Common myeloid progenitor, CD34-positive (primary cell): ENCODE results near the gene ROBO1.

Experiments
- CTCF ChIA-PET: fragments of 350-600 bp; sonication (Branson Sonifier 250); formaldehyde crosslinking; loops from one replicate; lab custom pipeline; 2021; ENCODE audit warnings: antibody characterized with exemption; lab: Charles Lee
- POLR2A ChIA-PET: fragments of 350-600 bp; sonication (Branson Sonifier 250); formaldehyde crosslinking; loops from one replicate; lab custom pipeline; 2021; ENCODE audit warnings: antibody characterized with exemption; lab: Charles Lee
- DNase-seq, 3 donors: peaks; one replicate each; pipeline versions ENCODE4 v3.0.0 to v3.0.0-alpha.2; 2013
- H3K27ac ChIP-seq, 2 experiments: 1 replicate in 1 of 2; 2 replicates in 1 of 2; pipeline ENCODE4 v1.7.0; 2013; ENCODE audit warnings: inconsistent platforms in 2 of 2, low read length in 2 of 2, mild to moderate bottlenecking in 2 of 2, low read depth in 1 of 2, moderate library complexity in 1 of 2; ENCODE audit not compliant: severe bottlenecking in 2 of 2, insufficient read depth in 1 of 2, poor library complexity in 1 of 2
- H3K27me3 ChIP-seq, 5 experiments: replicated peaks in 2 of 5; 1 replicate in 3 of 5; 2 replicates in 2 of 5; pipeline versions ENCODE4 v1.6.1 to v1.7.0; 2013; ENCODE audit warnings: low read length in 4 of 5, mild to moderate bottlenecking in 2 of 5, moderate library complexity in 2 of 5, inconsistent platforms in 1 of 5; ENCODE audit not compliant: insufficient read depth in 5 of 5, control insufficient read depth in 4 of 5
- H3K36me3 ChIP-seq, 4 experiments: 1 replicate in 2 of 4; 2 replicates in 2 of 4; pipeline versions ENCODE4 v1.6.1 to v1.7.0; 2013; ENCODE audit warnings: low read length in 3 of 4, control low read depth in 1 of 4, mild to moderate bottlenecking in 1 of 4; ENCODE audit not compliant: control insufficient read depth in 4 of 4, insufficient read depth in 4 of 4
- H3K4me1 ChIP-seq, 4 experiments: 1 replicate in 3 of 4; 2 replicates in 1 of 4; pipeline versions ENCODE4 v1.6.1 to v1.7.1; 2013; ENCODE audit warnings: low read length in 3 of 4, mild to moderate bottlenecking in 3 of 4, control low read depth in 1 of 4, inconsistent platforms in 1 of 4, moderate library complexity in 1 of 4; ENCODE audit not compliant: control insufficient read depth in 4 of 4, insufficient read depth in 4 of 4; ENCODE audit errors: control extremely low read depth in 1 of 4
- H3K4me3 ChIP-seq, 7 experiments: 1 replicate in 4 of 7; 2 replicates in 3 of 7; pipeline versions ENCODE4 v1.5.1 to v1.7.0; 2013; ENCODE audit warnings: mild to moderate bottlenecking in 7 of 7, low read length in 6 of 7, moderate library complexity in 6 of 7, inconsistent platforms in 2 of 7, low read depth in 2 of 7, control low read depth in 1 of 7; ENCODE audit not compliant: insufficient read depth in 4 of 7, control insufficient read depth in 1 of 7; ENCODE audit errors: extremely low read depth in 1 of 7
- H3K9me3 ChIP-seq, 5 experiments: 1 replicate in 4 of 5; 2 replicates in 1 of 5; pipeline versions ENCODE4 v1.6.1 to v1.7.1; 2013; ENCODE audit warnings: low read length in 4 of 5, mild to moderate bottlenecking in 2 of 5, inconsistent platforms in 1 of 5, low read depth in 1 of 5, moderate library complexity in 1 of 5; ENCODE audit not compliant: control insufficient read depth in 4 of 5, insufficient read depth in 2 of 5; ENCODE audit errors: control extremely low read depth in 1 of 5
- WGBS: methylation state at CpG from one replicate; pipeline ENCODE4 v1.1.5; 2013; ENCODE audit not compliant: insufficient coverage; 5-methylcytosine and 5-hydroxymethylcytosine counted together

The ROBO1 gene

DNA sequence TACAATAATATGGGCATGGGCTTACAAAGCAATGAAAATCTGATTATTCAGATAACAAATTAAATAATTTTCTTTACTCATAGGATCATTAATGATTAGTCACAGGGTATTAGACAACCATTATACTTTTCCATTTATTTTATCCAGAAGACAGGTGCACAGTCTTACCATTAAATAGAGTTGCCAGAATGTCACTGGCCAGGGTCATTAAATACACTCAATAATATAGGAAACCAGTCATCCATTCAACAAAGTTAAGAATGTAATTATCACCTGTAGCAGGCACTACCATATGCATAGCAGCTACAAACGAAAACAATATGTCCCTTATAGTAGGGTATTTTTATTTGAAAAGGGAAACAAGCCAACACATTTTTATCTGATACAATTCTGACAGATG, 16.1 kb downstream of the ROBO1 start:
- Histone ChIP-seq H3K9me3 (no peaks in the 10 kb centered on the region), H3K36me3 (no peaks in the 10 kb centered on the region), H3K4me3 (no peak overlapping the region), H3K4me1 (no peaks in the 10 kb centered on the region), H3K27me3 (no peaks in the 10 kb centered on the region), H3K27ac (no peak overlapping the region)
- CTCF ChIA-PET = no interaction called here
- POLR2A ChIA-PET = no interaction called here
- WGBS = no CpG with 5 or more reads among the region's 1 CpG
- no peak for DNase-seq

DNA sequence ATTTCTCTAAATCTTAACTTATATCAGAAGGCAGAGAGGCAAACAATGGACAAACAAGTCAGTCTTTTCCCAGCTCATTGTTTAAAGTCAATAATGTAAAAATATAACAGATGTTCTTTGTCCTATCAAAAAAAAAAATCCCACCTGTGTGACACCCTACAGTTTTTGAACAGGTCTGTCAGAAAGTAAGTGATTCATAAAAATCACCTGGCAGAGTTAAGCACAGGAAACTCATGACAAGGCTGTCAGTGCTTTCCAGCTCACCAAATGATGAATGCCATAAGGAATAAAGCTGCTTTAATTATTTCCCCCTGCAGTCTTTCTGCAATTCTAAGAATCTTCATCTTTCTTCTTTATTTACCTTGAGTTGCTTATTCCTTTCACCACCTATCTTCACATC, 30.3 kb downstream of the ROBO1 start:
- H3K9me3 ChIP-seq = peaks cover 0 to 2% (median 0%) of the 10 kb centered on the region in 5 experiments
- no peak for DNase-seq
- H3K27me3 ChIP-seq = no peaks in the 10 kb centered on the region
- H3K36me3 ChIP-seq = no peaks in the 10 kb centered on the region
- H3K4me1 ChIP-seq = no peaks in the 10 kb centered on the region
- ChIA-PET POLR2A (no interaction called here), CTCF (no interaction called here)
- no peak overlapping the region for H3K4me3 ChIP-seq
- no peak overlapping the region for H3K27ac ChIP-seq

DNA sequence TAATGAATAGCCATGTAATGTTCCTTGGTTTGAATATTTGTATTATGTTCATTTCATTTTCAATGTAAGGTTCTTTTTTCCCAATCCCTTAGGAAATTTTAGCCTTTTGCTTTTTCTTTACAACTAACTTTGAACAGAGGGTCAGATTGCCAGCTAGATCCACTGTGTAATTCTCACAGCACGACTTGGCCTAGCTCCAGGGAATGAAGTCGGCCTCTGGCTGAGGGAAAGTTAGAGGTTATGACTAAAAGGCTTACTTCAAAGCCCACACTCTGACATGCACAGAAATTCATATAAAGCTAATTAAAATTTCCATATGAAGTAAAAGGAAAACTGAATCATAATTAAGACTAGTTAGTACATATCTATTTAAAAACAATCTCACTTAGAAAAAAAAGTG, 38.7 kb downstream of the ROBO1 start:
- ChIA-PET POLR2A (no interaction called here), CTCF (no interaction called here)
- Histone ChIP-seq H3K9me3 (no peaks in the 10 kb centered on the region), H3K27ac (no peak overlapping the region), H3K4me3 (no peak overlapping the region), H3K36me3 (no peaks in the 10 kb centered on the region), H3K4me1 (no peaks in the 10 kb centered on the region), H3K27me3 (no peaks in the 10 kb centered on the region)
- no CpG with 5 or more reads among the region's 2 CpGs for WGBS
- no peak for DNase-seq

DNA sequence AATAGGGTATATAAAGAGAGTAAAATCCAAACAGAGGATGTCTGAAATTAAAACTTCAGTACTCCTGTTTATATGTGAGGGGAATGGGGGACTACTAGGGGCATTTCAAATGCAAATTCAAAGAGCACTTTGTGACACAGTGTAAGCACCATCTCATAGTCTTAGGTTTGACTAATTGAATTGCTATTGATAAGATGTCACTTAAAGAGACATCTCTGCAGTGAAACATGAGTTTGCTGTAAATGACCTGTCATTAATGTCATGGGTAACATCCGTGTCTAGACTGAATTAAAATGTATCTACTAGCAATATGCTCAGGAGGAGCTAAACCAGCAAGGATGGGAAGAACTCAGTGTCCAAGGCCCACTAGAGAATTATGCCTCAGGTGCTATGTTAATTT, 41.0 kb downstream of the ROBO1 start:
- no peak for DNase-seq
- CTCF ChIA-PET = no interaction called here
- Histone ChIP-seq H3K4me1 (no peaks in the 10 kb centered on the region), H3K4me3 (no peak overlapping the region), H3K27ac (no peak overlapping the region), H3K36me3 (no peaks in the 10 kb centered on the region), H3K9me3 (no peaks in the 10 kb centered on the region), H3K27me3 (no peaks in the 10 kb centered on the region)
- POLR2A ChIA-PET = no interaction called here
- 83% methylated on average over 1 of the region's 1 CpG for WGBS

DNA sequence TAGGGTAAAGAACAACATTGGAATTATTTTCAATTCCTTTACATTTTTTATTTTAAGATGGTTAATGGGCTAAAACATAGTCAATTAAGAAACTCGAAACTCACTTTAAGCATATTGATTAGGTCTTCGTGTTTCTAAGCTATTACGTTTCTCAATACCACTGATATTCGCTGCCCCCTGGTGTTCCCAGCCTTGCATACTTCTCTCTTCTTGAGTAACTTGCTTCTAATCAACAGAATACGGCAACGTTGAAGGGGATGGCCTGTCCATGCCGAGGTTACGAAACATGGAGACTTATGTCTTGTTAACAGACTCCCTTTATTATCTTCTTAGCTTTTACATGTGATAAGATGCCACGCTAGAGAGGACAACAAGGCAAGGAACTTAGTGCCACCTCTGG, 43.6 kb downstream of the ROBO1 start:
- WGBS = 82% methylated on average over 9 of the region's 9 CpGs
- ChIA-PET POLR2A (no interaction called here), CTCF (no interaction called here)
- Histone ChIP-seq H3K27ac (no peak overlapping the region), H3K9me3 (no peaks in the 10 kb centered on the region), H3K4me1 (no peaks in the 10 kb centered on the region), H3K36me3 (no peaks in the 10 kb centered on the region), H3K27me3 (no peaks in the 10 kb centered on the region), H3K4me3 (no peak overlapping the region)
- no peak for DNase-seq

DNA sequence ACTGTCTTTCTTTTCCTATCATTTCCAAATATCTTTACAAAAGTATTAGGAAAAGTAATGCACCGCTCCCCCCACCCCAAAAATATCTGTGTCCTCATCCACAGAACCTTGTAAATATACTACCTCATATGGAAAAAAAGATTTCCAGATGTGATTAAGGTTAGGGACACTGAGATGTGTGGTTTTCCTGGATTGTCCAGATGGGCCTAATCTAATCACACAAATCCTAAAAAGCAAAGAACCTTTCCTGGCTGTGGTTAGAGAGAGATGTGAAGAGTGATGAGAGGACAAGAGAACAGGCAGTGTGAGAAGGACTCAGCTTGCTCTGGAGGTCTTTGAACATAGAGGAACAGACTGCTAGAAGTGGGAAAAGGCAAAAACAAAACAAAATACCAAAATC, 77.7 kb downstream of the ROBO1 start:
- no CpG with 5 or more reads among the region's 1 CpG for WGBS
- H3K9me3 ChIP-seq = no peaks in the 10 kb centered on the region
- DNase-seq = no peak
- CTCF ChIA-PET = no interaction called here
- no peaks in the 10 kb centered on the region for H3K36me3 ChIP-seq
- no peaks in the 10 kb centered on the region for H3K27me3 ChIP-seq
- no peak overlapping the region for H3K27ac ChIP-seq
- no peaks in the 10 kb centered on the region for H3K4me1 ChIP-seq
- H3K4me3 ChIP-seq = no peak overlapping the region
- POLR2A ChIA-PET = no interaction called here

DNA sequence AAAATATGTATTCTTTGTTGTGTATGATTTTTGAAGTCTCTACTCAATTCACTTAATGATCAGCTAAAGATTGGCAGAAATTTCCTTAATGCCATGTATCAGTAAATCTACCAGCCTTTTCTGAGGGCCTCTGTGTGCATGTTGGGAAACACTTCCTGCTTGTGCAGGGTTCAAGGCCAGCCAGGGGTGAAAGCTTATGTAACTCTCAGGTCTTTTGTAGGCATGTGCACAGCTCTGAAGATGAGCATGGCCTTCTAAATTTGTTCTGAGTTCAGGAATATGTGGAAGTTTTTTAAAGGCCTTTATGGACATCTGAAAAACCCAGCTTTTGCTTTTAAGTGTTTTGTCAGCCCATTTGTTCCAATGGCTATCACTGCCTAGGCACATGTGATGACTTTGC, 82.7 kb downstream of the ROBO1 start:
- ChIA-PET CTCF (no interaction called here), POLR2A (no interaction called here)
- H3K4me3 ChIP-seq = no peak overlapping the region

DNA sequence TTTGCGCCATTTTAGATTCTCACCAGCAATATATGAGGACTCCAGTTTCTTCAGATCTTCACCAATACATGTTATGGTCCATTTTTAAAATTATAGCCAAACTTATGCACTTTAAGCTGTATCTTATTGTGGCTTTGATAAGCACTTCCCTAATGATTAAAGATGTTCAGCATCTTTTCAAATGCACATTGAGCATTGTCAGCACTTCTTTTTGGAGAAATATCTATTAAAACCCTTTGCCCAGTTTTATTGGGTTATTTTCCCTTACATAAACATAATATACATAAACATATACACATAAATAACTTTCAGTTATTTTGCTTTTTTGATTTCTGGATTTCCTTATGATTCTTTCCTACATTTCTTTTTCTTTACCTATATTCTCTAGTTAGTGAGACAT, 83.8 kb downstream of the ROBO1 start:
- WGBS = no CpG with 5 or more reads among the region's 1 CpG
- no peaks in the 10 kb centered on the region for H3K27me3 ChIP-seq
- no peaks in the 10 kb centered on the region for H3K4me1 ChIP-seq
- no peak overlapping the region for H3K4me3 ChIP-seq
- DNase-seq = no peak
- ChIA-PET POLR2A (no interaction called here), CTCF (no interaction called here)
- H3K36me3 ChIP-seq = no peaks in the 10 kb centered on the region
- H3K9me3 ChIP-seq = no peaks in the 10 kb centered on the region
- no peak overlapping the region for H3K27ac ChIP-seq

More for the DNA sequence above, 82.7 kb downstream of the ROBO1 start:
- Histone ChIP-seq H3K9me3 (no peaks in the 10 kb centered on the region), H3K4me1 (no peaks in the 10 kb centered on the region), H3K36me3 (no peaks in the 10 kb centered on the region), H3K27ac (no peak overlapping the region), H3K27me3 (no peaks in the 10 kb centered on the region)
- no peak for DNase-seq
